22Rv1 (cell line): ENCODE results near the gene CARD9.

ENCODE experiments used
- H3K27ac ChIP-seq: fragments of 450-650 bp; 2 replicates; pipeline ENCODE4 v1.5.1; 2017
- ZFX ChIP-seq: fragments of 450-650 bp; IDR thresholded peaks from 2 replicates; pipeline ENCODE4 v1.6.1; 2017; ENCODE audit warnings: antibody characterized with exemption, borderline replicate concordance
- TF ChIP-seq, protein P1 (sequence below): fragments of 450-650 bp; IDR thresholded peaks from 2 replicates; pipeline ENCODE4 v1.5.1; 2017; ENCODE audit warnings: mild to moderate bottlenecking

CARD9 gene

DNA sequence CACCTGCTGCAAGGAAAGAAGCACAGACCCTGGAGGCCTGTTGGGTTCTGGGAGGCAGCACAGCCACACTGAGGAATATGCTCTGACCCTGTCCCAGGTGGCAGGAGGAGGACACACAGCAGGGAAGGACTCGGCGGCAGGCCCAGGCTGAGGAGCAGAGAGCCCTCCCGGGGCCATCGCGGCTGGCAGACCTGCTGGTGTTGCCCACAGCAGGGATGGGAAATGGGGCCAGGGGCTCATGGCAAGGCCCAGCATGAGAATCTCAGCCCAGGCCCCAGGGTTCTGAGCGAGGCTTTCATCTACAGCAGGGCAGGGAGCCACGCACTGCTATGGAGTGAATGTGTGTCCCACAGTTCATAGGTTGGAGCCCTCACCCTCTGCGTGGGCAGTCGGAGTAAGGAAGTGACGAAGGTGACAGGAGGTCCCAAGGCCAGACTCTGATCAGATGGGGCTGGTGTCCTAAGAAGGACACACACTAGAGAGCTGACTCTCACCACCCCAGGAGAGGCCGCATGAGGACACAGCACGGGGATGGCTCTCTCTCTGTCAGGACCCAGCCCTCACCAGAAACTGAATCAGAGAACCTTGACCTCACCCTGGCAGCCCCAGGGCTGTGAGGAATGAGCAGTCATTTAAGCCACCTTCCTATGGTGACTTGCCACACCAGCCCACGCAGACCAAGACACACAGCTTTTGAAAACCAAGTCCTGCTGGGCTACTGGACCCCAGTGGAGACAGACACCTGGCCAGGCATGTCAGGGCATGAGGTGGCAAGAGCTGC, 56.4 kb downstream of the CARD9 start:
- TF ChIP-seq ZFX = no peak
- TF ChIP-seq, protein P1, sequence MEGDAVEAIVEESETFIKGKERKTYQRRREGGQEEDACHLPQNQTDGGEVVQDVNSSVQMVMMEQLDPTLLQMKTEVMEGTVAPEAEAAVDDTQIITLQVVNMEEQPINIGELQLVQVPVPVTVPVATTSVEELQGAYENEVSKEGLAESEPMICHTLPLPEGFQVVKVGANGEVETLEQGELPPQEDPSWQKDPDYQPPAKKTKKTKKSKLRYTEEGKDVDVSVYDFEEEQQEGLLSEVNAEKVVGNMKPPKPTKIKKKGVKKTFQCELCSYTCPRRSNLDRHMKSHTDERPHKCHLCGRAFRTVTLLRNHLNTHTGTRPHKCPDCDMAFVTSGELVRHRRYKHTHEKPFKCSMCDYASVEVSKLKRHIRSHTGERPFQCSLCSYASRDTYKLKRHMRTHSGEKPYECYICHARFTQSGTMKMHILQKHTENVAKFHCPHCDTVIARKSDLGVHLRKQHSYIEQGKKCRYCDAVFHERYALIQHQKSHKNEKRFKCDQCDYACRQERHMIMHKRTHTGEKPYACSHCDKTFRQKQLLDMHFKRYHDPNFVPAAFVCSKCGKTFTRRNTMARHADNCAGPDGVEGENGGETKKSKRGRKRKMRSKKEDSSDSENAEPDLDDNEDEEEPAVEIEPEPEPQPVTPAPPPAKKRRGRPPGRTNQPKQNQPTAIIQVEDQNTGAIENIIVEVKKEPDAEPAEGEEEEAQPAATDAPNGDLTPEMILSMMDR = no peak
- H3K27ac ChIP-seq = no peak overlapping the region

- TF ChIP-seq, protein P1 = no peak
- no peak for TF ChIP-seq ZFX
- no peak overlapping the region for H3K27ac ChIP-seq
Observed at GRCh38 chr9:136316271-136316751, 57.2 kb downstream of the CARD9 start.

GRCh38 chr9:136314944-136315343, 58.5 kb downstream of the CARD9 start:
- no peak for TF ChIP-seq ZFX
- TF ChIP-seq, protein P1 = no peak
- no peak overlapping the region for H3K27ac ChIP-seq

DNA sequence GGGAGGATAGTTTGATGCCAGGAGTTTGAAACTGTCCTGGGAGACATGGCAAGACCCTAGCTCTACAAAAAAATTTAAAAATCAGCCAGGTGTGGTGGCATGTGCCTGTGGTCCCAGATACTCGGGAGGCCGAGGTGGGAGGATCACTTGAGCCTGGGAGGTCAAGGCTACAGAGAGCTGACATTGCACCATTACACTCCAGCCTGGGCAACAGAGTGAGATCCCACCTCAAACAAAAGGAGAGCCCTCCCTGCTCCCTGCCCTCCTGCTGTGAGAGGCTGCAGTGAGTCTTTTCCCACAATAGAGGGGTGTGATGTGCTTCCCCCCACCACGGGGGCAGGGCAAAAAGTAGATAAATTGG, 59.4 kb downstream of the CARD9 start:
- no peak overlapping the region for H3K27ac ChIP-seq
- TF ChIP-seq, protein P1 = no peak
- no peak for TF ChIP-seq ZFX
